Ovary (tissue), 3 donors: ENCODE results near the gene TMTC2.

Source experiments
- CTCF ChIP-seq, 3 donors: fragments of 450-650 bp in 2 of 3; fragments of 200-600 bp in 1 of 3; IDR thresholded peaks; one replicate each; pipeline versions ENCODE4 v1.5.1 to v1.8.0; 2016 to 2022; ENCODE audit warnings: antibody characterized with exemption in 3 of 3, mild to moderate bottlenecking in 1 of 3
- EP300 ChIP-seq: sonication (generic); formaldehyde crosslinking; IDR thresholded peaks from one replicate; pipeline ENCODE4 v1.6.1; 2017; ENCODE audit warnings: antibody characterized with exemption
- POLR2A ChIP-seq: fragments of 450-650 bp; IDR thresholded peaks from one replicate; pipeline ENCODE4 v1.6.1; 2017; ENCODE audit warnings: antibody characterized with exemption, mild to moderate bottlenecking, moderate library complexity
- donor health status: DM: no; HTN: no; CAD: no.

- TF ChIP-seq EP300 (no peak), CTCF (IDR thresholded peaks at IDR 0.05) (no peak), POLR2A (no peak)
These were observed 411.1 kb downstream of the TMTC2 start for GRCh38 chr12:83097643-83098342.
